Left colon (tissue), 2 donors: ENCODE measurements around the gene ARAP2. TPM values are rescaled to one million over a fixed set of nuclear protein-coding genes. Genes with fewer than 3 reads are reported as not detected.

ENCODE experiments used
- ATAC-seq: fragments of 200-7000 bp; cut with Tn5 transposase; one replicate; pipeline ENCODE4 v1.9.1; 2020; ENCODE audit warnings: mild to moderate bottlenecking, moderate library complexity
- DNase-seq, 2 donors: peaks; one replicate each; pipeline ENCODE4 v3.0.0-alpha.2; 2020
- intact Hi-C, 2 donors: fragments of 100-400 bp; cut with DNase I in 1 of 2; cut with micrococcal nuclease in 1 of 2; formaldehyde crosslinking; loops; one replicate each; pipeline versions ENCODE4 v1.11.2 to v1.14.0; 2022; cut with DNase I, micrococcal nuclease
- total RNA-seq, 2 donors: library from RNA; stranded (reverse); fragmentation: NEBNext Ultra II Directional; extraction: Animal tissue kit (Norgen Biotek cat#: 25700); gene quantifications; one replicate each; pipeline ENCODE4 v1.2.1, GENCODE V29; 2021
- donor health status: DM: no; HTN: no; CAD: no.
- donor health status: DM: yes; HTN: yes; CAD: no.

The ARAP2 gene
- total RNA-seq, 2 donors from 2014 or later, result 19.5 to 22.3 TPM

- intact Hi-C loops, result no loop called here
- no peak for ATAC-seq
- DNase-seq, result no peak
Observed at GRCh38 chr4:36026348-36026880, 217.9 kb downstream of the ARAP2 start.

GRCh38 chr4:36024901-36025660 lies 219.2 kb downstream of the ARAP2 start:
- ATAC-seq (no peak), DNase-seq (no peak)
- intact Hi-C loops, result no loop called here

- DNase-seq, result no peak
Observed at GRCh38 chr4:36020351-36020750, 224.0 kb downstream of the ARAP2 start.

More at GRCh38 chr4:36020351-36020750, 224.0 kb downstream of the ARAP2 start:
- no peak for ATAC-seq
- intact Hi-C loops, result no loop called here

Other genes starting within 250 kb of the ARAP2 start
- under 1 TPM; 0.11 to 0.18 TPM for gene DTHD1, start 37.1 kb upstream of the ARAP2 start, total RNA-seq